Measurements from ENCODE around the gene ARL4D. TPM values are rescaled to one million over a fixed set of nuclear protein-coding genes. Genes with fewer than 3 reads are reported as not detected.
A peak's percentile ranks its signal among the peaks of the same experiment; 100 is the strongest.
"Not testable (repeated sequence)": the region's sequence is repeated elsewhere in the genome, so short reads cannot be mapped to it uniquely, and the experiment has no call there.

ARL4D gene
- total RNA-seq, 1 donor from 2014 or later = 35.6 TPM

DNA sequence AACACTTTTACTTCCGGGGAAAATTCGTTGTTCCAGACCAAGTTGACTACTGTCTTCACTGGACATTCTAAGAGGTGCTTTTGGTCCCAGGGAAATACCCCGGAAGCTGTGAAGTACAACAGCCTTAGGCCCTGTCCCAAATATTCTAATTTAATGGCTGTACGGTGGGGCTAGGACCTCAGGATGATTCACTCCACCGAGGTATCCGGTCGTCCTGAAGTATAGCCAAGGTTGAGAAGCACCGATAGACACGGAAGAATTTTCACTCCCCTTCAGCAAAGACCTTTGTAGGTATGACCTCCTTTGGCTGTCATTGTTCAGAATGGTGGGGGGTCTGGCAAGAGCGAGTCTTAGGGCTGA, 34.9 kb upstream of the ARL4D start:
- TF ChIP-seq POLR2AphosphoS5 (IDR thresholded peaks at IDR 0.05; ENCODE audit: insufficient read depth in 1 of 2, low read depth in 1 of 2) = no peak
- TF ChIP-seq, protein P1, sequence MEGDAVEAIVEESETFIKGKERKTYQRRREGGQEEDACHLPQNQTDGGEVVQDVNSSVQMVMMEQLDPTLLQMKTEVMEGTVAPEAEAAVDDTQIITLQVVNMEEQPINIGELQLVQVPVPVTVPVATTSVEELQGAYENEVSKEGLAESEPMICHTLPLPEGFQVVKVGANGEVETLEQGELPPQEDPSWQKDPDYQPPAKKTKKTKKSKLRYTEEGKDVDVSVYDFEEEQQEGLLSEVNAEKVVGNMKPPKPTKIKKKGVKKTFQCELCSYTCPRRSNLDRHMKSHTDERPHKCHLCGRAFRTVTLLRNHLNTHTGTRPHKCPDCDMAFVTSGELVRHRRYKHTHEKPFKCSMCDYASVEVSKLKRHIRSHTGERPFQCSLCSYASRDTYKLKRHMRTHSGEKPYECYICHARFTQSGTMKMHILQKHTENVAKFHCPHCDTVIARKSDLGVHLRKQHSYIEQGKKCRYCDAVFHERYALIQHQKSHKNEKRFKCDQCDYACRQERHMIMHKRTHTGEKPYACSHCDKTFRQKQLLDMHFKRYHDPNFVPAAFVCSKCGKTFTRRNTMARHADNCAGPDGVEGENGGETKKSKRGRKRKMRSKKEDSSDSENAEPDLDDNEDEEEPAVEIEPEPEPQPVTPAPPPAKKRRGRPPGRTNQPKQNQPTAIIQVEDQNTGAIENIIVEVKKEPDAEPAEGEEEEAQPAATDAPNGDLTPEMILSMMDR (IDR thresholded peaks at IDR 0.05) = no peak
- TF ChIP-seq POLR2A (IDR thresholded peaks at IDR 0.05) = no peak
- Histone ChIP-seq H3K9me3 (no peaks in the 10 kb centered on the region), H3K4me3 (no peak overlapping the region), H3K27ac (no peak overlapping the region), H3K36me3 (no peaks in the 10 kb centered on the region), H3K27me3 (no peaks in the 10 kb centered on the region), H3K4me1 (peaks cover 6% of the 10 kb centered on the region)
- no peak for DNase-seq (ENCODE audit: extremely low spot score in 2 of 2)
- intact Hi-C loops (cut with DNase I) = no loop called here

DNA sequence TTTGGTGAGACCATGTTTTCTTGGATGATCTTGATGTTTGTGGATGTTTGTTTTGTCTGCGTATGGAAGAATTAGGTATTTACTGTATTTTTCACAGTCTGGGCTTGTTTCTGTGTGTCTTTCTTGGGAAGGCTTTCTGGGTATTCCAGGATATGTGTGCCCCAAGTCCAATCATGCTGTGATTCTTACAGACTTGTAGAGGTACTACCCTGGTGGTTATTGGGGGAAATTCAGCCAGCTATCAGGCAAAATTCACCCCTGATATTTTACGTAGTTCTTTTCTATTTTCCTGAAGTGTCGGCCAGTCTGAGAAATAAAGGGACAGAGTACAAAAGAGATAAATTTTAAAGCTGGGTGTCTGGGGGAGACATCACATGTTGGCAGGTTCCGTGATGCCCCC, 33.4 kb upstream of the ARL4D start:
- no peak for DNase-seq (ENCODE audit: extremely low spot score in 2 of 2)
- H3K4me3 ChIP-seq = no peak overlapping the region
- TF ChIP-seq, protein P1 (IDR thresholded peaks at IDR 0.05) = peak in 1 of 3 experiments; percentile 18
- no peak for TF ChIP-seq POLR2AphosphoS5 (IDR thresholded peaks at IDR 0.05; ENCODE audit: insufficient read depth in 1 of 2, low read depth in 1 of 2)
- H3K4me1 ChIP-seq = peaks cover 17% of the 10 kb centered on the region
- no peaks in the 10 kb centered on the region for H3K27me3 ChIP-seq
- no peaks in the 10 kb centered on the region for H3K36me3 ChIP-seq
- no peak overlapping the region for H3K27ac ChIP-seq
- no peaks in the 10 kb centered on the region for H3K9me3 ChIP-seq
- intact Hi-C loops (cut with DNase I) = no loop called here

DNA sequence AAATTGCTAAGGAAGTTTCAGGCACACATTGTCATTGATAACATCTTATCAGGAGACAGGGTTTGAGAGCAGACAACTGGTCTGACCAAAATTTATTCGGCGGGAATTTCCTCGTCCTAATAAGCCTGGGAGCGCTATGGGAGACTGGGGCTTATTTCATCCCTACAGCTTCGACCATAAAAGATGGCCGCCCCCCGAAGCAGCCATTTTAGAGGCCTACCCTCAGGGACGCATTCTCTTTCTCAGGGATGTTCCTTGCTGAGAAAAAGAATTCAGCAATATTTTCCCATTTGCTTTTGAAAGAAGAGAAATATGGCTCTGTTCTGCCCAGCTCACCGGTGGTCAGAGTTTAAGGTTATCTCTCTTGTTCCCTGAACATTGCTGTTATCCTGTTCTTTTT, 32.9 kb upstream of the ARL4D start:
- H3K27me3 ChIP-seq; H3K9me3 ChIP-seq; H3K36me3 ChIP-seq; intact Hi-C loops (cut with DNase I); H3K4me3 ChIP-seq; DNase-seq (ENCODE audit: extremely low spot score in 2 of 2); H3K27ac ChIP-seq: not testable (repeated sequence)
- H3K4me1 ChIP-seq = peaks cover 20% of the 10 kb centered on the region

DNA sequence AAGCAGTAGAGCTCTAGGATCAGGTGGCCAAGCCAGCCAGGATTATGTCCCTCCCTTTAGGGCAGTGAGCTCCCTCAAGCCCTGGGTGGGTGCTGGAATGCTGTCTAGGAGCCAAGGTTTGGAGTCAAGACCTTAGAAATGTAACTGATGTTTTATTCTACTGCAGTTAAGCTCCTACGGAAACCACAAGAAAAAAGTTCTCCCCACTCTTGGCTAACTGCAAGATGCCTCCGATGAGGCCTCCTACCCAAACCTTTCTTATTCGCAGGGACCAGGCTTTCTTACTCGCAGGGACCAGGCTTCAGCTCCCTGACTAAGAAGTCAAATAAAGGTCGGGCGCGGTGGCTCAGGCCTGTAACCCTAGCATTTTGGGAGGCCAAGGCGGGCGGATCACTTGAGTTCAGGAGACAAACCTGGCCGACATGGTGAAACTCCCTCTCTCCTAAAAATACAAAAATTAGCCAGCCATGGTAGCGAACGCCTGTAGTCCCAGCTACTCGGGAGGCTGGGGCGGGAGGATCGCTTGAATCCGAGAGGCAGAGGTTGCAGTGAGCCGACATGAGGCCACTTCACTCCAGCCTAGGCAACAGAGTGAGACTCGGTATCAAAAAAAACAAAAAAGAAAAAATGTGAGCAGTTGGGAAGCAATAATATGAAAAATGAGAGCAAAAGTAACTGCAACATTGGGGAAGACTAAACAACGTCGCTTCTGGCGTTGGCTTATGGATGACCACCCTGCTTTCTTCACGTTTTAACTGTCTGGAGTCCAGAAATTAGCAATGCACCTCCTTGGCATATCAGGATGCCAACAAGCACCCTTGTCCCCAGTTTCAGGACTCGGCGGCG, 31.7 kb upstream of the ARL4D start:
- peak overlapping the region in 1 of 2 donors; percentile 67 for H3K4me3 ChIP-seq
- intact Hi-C loops (cut with DNase I) = no loop called here
- H3K4me1 ChIP-seq = peaks cover 20% of the 10 kb centered on the region

DNA sequence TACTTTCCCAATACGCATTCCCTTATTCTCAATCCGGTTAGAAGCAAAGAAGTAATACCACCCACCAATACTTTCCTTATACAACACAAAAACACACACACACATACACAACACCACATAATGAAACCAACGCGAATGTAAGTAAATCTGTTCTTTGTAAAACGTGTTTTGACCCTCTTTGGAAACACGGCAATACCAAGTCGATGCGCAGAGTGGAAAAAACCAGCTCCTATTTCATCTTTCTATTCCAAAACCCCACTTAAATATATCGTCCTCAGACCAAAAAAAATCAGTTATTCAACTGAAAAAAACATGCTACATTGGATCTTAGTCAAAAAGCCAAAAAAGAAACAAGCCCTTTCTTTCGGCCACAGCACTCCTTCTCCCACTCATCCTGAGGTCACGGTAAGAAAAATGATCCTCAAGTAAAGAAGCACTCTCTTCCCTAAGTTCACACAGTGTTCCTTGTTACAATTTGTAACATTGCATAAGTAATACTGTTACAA, 31.0 kb upstream of the ARL4D start:
- intact Hi-C loops (cut with DNase I) = no loop called here
- Histone ChIP-seq H3K4me1 (peaks cover 20% of the 10 kb centered on the region), H3K27me3 (no peaks in the 10 kb centered on the region), H3K4me3 (peak overlapping the region; percentile 67 to 68), H3K27ac (peak overlapping the region; percentile 100), H3K36me3 (no peaks in the 10 kb centered on the region), H3K9me3 (no peaks in the 10 kb centered on the region)
- TF ChIP-seq POLR2AphosphoS5 (IDR thresholded peaks at IDR 0.05; ENCODE audit: insufficient read depth in 1 of 2, low read depth in 1 of 2) = no peak
- no peak for TF ChIP-seq POLR2A (IDR thresholded peaks at IDR 0.05)
- TF ChIP-seq, protein P1 (IDR thresholded peaks at IDR 0.05) = no peak
- no peak for DNase-seq (ENCODE audit: extremely low spot score in 2 of 2)

More for the DNA sequence above, 31.7 kb upstream of the ARL4D start:
- Histone ChIP-seq H3K27me3 (no peaks in the 10 kb centered on the region), H3K9me3 (no peaks in the 10 kb centered on the region), H3K36me3 (no peaks in the 10 kb centered on the region), H3K27ac (peak overlapping the region; percentile 100)
- DNase-seq (ENCODE audit: extremely low spot score in 2 of 2) = no peak
- TF ChIP-seq POLR2AphosphoS5 (IDR thresholded peaks at IDR 0.05; ENCODE audit: insufficient read depth in 1 of 2, low read depth in 1 of 2) (no peak), POLR2A (IDR thresholded peaks at IDR 0.05) (no peak)
- TF ChIP-seq, protein P1 (IDR thresholded peaks at IDR 0.05) = no peak
